ENCODE measurements around the gene CDX1. TPM values are rescaled to one million over a fixed set of nuclear protein-coding genes. Genes with fewer than 3 reads are reported as not detected.

Gene CDX1
- total and polyA plus RNA-seq, 2 of the 8 experiments (the other 6 are each of a cell fraction or from before 2014, with no cell fraction given), result not detected

- Histone ChIP-seq H4K8ac (ENCODE audit: extremely low read depth, insufficient read depth, low read length) (no peak overlapping the region; the same call in 1 of the 2 replicates), H3K79me1 (ENCODE audit: low read depth, low read length) (no peaks in the 10 kb centered on the region), H3K36me3 (ENCODE audit: control insufficient read depth in 2 of 4, insufficient read depth in 4 of 4, low read length in 3 of 4) (no peaks in the 10 kb centered on the region), H4K91ac (replicated peaks; ENCODE audit: insufficient read length, low read length) (peak overlapping the region; percentile 44), H4K20me1 (replicated peaks in 1 of 2; ENCODE audit: control insufficient read depth in 1 of 2, insufficient read depth in 2 of 2, low read length in 2 of 2) (no peaks in the 10 kb centered on the region), H3K4ac (replicated peaks; ENCODE audit: insufficient read length, low read depth, low read length) (no peak overlapping the region), H3K27ac (ENCODE audit: low read depth, low read length) (no peak overlapping the region), H2BK20ac (ENCODE audit: low read length) (no peak overlapping the region), H2BK15ac (ENCODE audit: low read length) (peak overlapping the region; percentile 75; the same call in 1 of the 2 replicates), H3K4me2 (ENCODE audit: insufficient read depth in 1 of 2, low read depth in 2 of 2, low read length in 2 of 2) (peak overlapping the region in 1 of 2 experiments; percentile 48; a peak in 2 of 4 replicates), H3K27me3 (replicated peaks in 1 of 4; ENCODE audit: control insufficient read depth in 3 of 4, extremely low read depth in 1 of 4, insufficient read depth in 3 of 4, low read length in 3 of 4) (peaks cover 0 to 3% (median 0%) of the 10 kb centered on the region in 4 experiments; a peak in 1 of 7 replicates), H3K79me2 (ENCODE audit: control insufficient read depth in 1 of 2, insufficient read depth in 2 of 2, low read length in 2 of 2) (no peaks in the 10 kb centered on the region), H2BK5ac (ENCODE audit: low read depth, low read length) (peak overlapping the region; percentile 73; the same call in 1 of the 2 replicates), H2AFZ (ENCODE audit: low read length) (no peak overlapping the region), H4K5ac (ENCODE audit: insufficient read length, low read depth, low read length) (no peak overlapping the region), H3K4me1 (replicated peaks in 1 of 4; ENCODE audit: control insufficient read depth in 3 of 4, insufficient read depth in 4 of 4, low read length in 3 of 4) (peaks cover 6 to 44% (median 29%) of the 10 kb centered on the region in 4 experiments), H3K18ac (ENCODE audit: extremely low read depth, low read length) (no peak overlapping the region), H2BK12ac (ENCODE audit: low read depth, low read length) (no peak overlapping the region), H3K23ac (ENCODE audit: insufficient read length) (no peak overlapping the region), H3K4me3 (ENCODE audit: extremely low read depth in 1 of 4, insufficient read depth in 2 of 4, low read depth in 3 of 4, low read length in 4 of 4) (no peak overlapping the region; a peak in 2 of 8 replicates), H3K56ac (replicated peaks; ENCODE audit: insufficient read length, low read depth, low read length) (no peak overlapping the region), H3K9ac (replicated peaks in 1 of 4; ENCODE audit: extremely low read depth in 1 of 4, low read depth in 3 of 4, low read length in 3 of 4) (no peak overlapping the region), H3K9me3 (ENCODE audit: insufficient read depth in 2 of 2, low read depth in 1 of 2, low read length in 1 of 2) (no peaks in the 10 kb centered on the region), H2BK120ac (replicated peaks; ENCODE audit: low read depth, low read length) (no peak overlapping the region), H3K23me2 (ENCODE audit: low read depth, low read length) (no peaks in the 10 kb centered on the region), H3K14ac (ENCODE audit: insufficient read length) (no peak overlapping the region), H2AK5ac (ENCODE audit: low read depth, low read length) (no peak overlapping the region)
- whole genome bisulfite sequencing, 2 experiments (ENCODE audit: extremely low coverage in 1 of 2, insufficient coverage in 1 of 2, insufficient read length in 1 of 2, insufficient replicate concordance in 2 of 2, low coverage in 1 of 2, low lambda C conversion rate in 2 of 2, missing lambda C conversion rate in 1 of 2), result 69% methylated on average over 19 of the region's 19 CpGs; no CpG with 5 or more reads in 1 of the 2 experiments
- DNase-seq (ENCODE audit: low read depth in 1 of 2, low spot score in 2 of 2), result no peak
- ChIA-PET POLR2A (ENCODE audit: partially characterized antibody) (no interaction called here), CTCF (ENCODE audit: partially characterized antibody) (interaction anchor here (0.6 to 23.7 kb wide), 10 partner anchors 6 to 964 kb away, joined by 3 to 406 read pairs (median 3); partner anchors contain the start of genes CDX1, PDGFRB and SLC6A7)
- FAIRE-seq, result peak; percentile 45
- TF ChIP-seq HDAC6 (IDR thresholded peaks at IDR 0.05; ENCODE audit: low read depth, low read length) (no peak), KDM1A (IDR thresholded peaks at IDR 0.05; ENCODE audit: borderline replicate concordance, low read length) (peak; percentile 96), GTF2F1 (IDR thresholded peaks at IDR 0.05; ENCODE audit: borderline replicate concordance, low read depth, low read length) (no peak), EP300 (IDR thresholded peaks at IDR 0.05; ENCODE audit: borderline replicate concordance in 1 of 2, low read depth in 2 of 2, low read length in 2 of 2) (peak in 1 of 2 experiments; percentile 47; a peak in 1 of 3 replicates), MAFK (IDR thresholded peaks at IDR 0.05; ENCODE audit: low read depth, low read length) (0 out of 2 replicates have a peak, but pooled peaks have one; percentile 10), HDAC2 (IDR thresholded peaks at IDR 0.05; ENCODE audit: borderline replicate concordance in 1 of 2, low read depth in 2 of 2, low read length in 2 of 2) (peak in 1 of 2 experiments; percentile 81; a peak in 1 of 4 replicates), RXRA (IDR thresholded peaks at IDR 0.05; ENCODE audit: insufficient read depth, low read depth, low read length) (no peak), MAX (IDR thresholded peaks at IDR 0.05) (peak; percentile 33; the same call in 1 of the 2 replicates)
Observed at GRCh38 chr5:150208187-150209098, 41.9 kb downstream of the CDX1 start.

Measured in H1 (cell line).